ENCODE measurements around the gene ILKAP. TPM values are rescaled to one million over a fixed set of nuclear protein-coding genes. Genes with fewer than 3 reads are reported as not detected.

ILKAP gene
- total RNA-seq, 1 experiment from 2014 or later: 41.5 TPM

- Mint-ChIP-seq H3K4me1 (no peaks in the 10 kb centered on the region), H3K36me3 (ENCODE audit: insufficient read depth in 1 of 3, low read depth in 3 of 3) (peaks cover 20 to 91% (median 77%) of the 10 kb centered on the region in 3 experiments; a peak in 6 of 7 replicates), H3K4me3 (no peak overlapping the region), H3K27ac (no peak overlapping the region), H3K27me3 (ENCODE audit: low read depth) (no peaks in the 10 kb centered on the region), H3K9me3 (no peaks in the 10 kb centered on the region)
- Histone ChIP-seq H2BK12ac (ENCODE audit: insufficient read length, low read depth, low read length) (no peak overlapping the region), H3K79me2 (ENCODE audit: insufficient read depth, low read length) (no peaks in the 10 kb centered on the region), H2AFZ (ENCODE audit: low read length) (no peak overlapping the region), H2BK120ac (ENCODE audit: low read depth, low read length, poor library complexity, severe bottlenecking) (no peak overlapping the region), H3T11ph (ENCODE audit: low read length) (no peak overlapping the region), H3K9me3 (ENCODE audit: control insufficient read depth, low read depth, low read length) (no peaks in the 10 kb centered on the region), H2BK20ac (ENCODE audit: low read depth, low read length, poor library complexity, severe bottlenecking) (no peak overlapping the region), H3K27me3 (ENCODE audit: insufficient read depth, low read length) (no peaks in the 10 kb centered on the region), H3K23ac (ENCODE audit: insufficient read length, low read depth, low read length) (no peak overlapping the region), H3K79me1 (ENCODE audit: insufficient read depth, low read depth, low read length, poor library complexity, severe bottlenecking) (no peaks in the 10 kb centered on the region), H4K20me1 (ENCODE audit: control insufficient read depth, insufficient read depth, insufficient read length) (no peaks in the 10 kb centered on the region), H3K27ac (ENCODE audit: insufficient read length, low read depth, low read length) (no peak overlapping the region), H3K18ac (ENCODE audit: insufficient read length, low read depth, low read length) (no peak overlapping the region), H3K56ac (ENCODE audit: insufficient read length, low read depth, low read length) (no peak overlapping the region), H3K4me1 (ENCODE audit: insufficient read depth, low read length) (no peaks in the 10 kb centered on the region), H4K8ac (replicated peaks; ENCODE audit: insufficient read length, low read depth, low read length) (no peak overlapping the region), H3K14ac (ENCODE audit: insufficient read depth, low read length) (no peak overlapping the region), H2AK5ac (ENCODE audit: insufficient read length, low read length) (no peak overlapping the region), H4K91ac (ENCODE audit: insufficient read length, low read depth, low read length) (no peak overlapping the region), H3K4ac (ENCODE audit: low read depth, low read length) (no peak overlapping the region), H4K5ac (ENCODE audit: insufficient read length, low read depth, low read length) (no peak overlapping the region), H2BK5ac (ENCODE audit: insufficient read length, low read length) (no peak overlapping the region), H2BK15ac (ENCODE audit: low read depth, low read length) (no peak overlapping the region), H3K9ac (ENCODE audit: extremely low read depth, insufficient read length, low read length) (no peak overlapping the region), H3K23me2 (ENCODE audit: insufficient read length, low read depth, low read length, poor library complexity, severe bottlenecking) (no peaks in the 10 kb centered on the region), H3K4me2 (ENCODE audit: insufficient read depth, insufficient read length, low read length) (no peak overlapping the region)
- TF ChIP-seq CTCF (conservative IDR thresholded peaks at IDR 0.05): no peak
- DNase-seq: no peak
- no CpG with 5 or more reads among the region's 5 CpGs for WGBS (ENCODE audit: extremely low coverage, insufficient read length, low lambda C conversion rate)
Measured at GRCh38 chr2:238180554-238180953, 22.9 kb downstream of the ILKAP start.

Data from H9 (cell line).